ENCODE results near the gene DCLK3.

DCLK3 gene

GRCh38 chr3:36666166-36666565 lies 98.2 kb downstream of the DCLK3 start:
- DNase-seq = no peak

- no peak for DNase-seq
These were observed 100.6 kb downstream of the DCLK3 start for GRCh38 chr3:36663666-36664291.

- no peak for DNase-seq
These were observed 101.7 kb downstream of the DCLK3 start for GRCh38 chr3:36662626-36663025.
